ENCODE results near the gene EFL1. TPM values are rescaled to one million over a fixed set of nuclear protein-coding genes. Genes with fewer than 3 reads are reported as not detected.

EFL1 gene
- total and polyA plus RNA-seq, 2 experiments from 2014 or later = 15.4 to 46.4 TPM

DNA sequence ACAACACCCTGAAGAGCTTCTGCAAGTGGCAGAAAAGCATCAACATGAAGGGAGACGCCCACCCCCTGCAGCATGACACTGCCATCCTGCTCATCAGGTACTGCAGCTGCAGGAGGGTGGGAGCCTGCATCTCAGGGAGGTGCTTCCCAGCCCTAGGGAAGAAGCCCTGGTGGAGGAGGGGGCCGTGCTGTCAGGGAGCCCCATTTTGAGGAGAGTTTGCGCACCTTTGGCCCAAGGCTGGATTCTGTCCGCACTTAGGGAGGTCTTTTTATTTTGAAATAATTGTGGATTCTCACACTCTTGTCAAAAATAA lies 42.2 kb upstream of the EFL1 start:
- ATAC-seq = peak; percentile 24
- no peak overlapping the region for H3K4me3 Mint-ChIP-seq
- no peak for TF ChIP-seq ZNF462 (CRISPR knock-in tag; IDR thresholded peaks at IDR 0.05)
- no peak for TF ChIP-seq ETS1 (IDR thresholded peaks at IDR 0.05)
- no peak for TF ChIP-seq REST (IDR thresholded peaks at IDR 0.05; ENCODE audit: unreplicated experiment)
- no peak for TF ChIP-seq STAT1 (IDR thresholded peaks at IDR 0.05; ENCODE audit: unreplicated experiment)
- TF ChIP-seq CTCF (conservative IDR thresholded peaks at IDR 0.05; ENCODE audit: low read depth in 2 of 2) = no peak
- TF ChIP-seq POLR2AphosphoS5 (IDR thresholded peaks at IDR 0.05; ENCODE audit: low read depth) = no peak
- TF ChIP-seq ZNF114 (CRISPR knock-in tag; IDR thresholded peaks at IDR 0.05) = no peak
- no peak for TF ChIP-seq EZH2phosphoT487 (IDR thresholded peaks at IDR 0.05; ENCODE audit: unreplicated experiment)
- TF ChIP-seq EZH2 (IDR thresholded peaks at IDR 0.05; ENCODE audit: low read depth, unreplicated experiment) = no peak
- TF ChIP-seq NANOG (IDR thresholded peaks at IDR 0.05; ENCODE audit: borderline replicate concordance) = no peak
- no peak for TF ChIP-seq ZNF331 (CRISPR knock-in tag; IDR thresholded peaks at IDR 0.05; ENCODE audit: low read depth)
- Histone ChIP-seq H4K20me1 (replicated peaks; ENCODE audit: insufficient read depth) (no peaks in the 10 kb centered on the region), H3K79me2 (replicated peaks; ENCODE audit: insufficient read depth) (no peaks in the 10 kb centered on the region), H3K9me2 (ENCODE audit: insufficient read depth) (no peaks in the 10 kb centered on the region), H3K27ac (ENCODE audit: low read depth) (no peak overlapping the region), H3K4me1 (ENCODE audit: insufficient read depth) (no peaks in the 10 kb centered on the region), H3K4me3 (no peak overlapping the region), H3K36me3 (ENCODE audit: insufficient read depth) (no peaks in the 10 kb centered on the region), H3F3A (replicated peaks; ENCODE audit: low read depth) (no peaks in the 10 kb centered on the region), H3K27me3 (ENCODE audit: insufficient read depth) (no peaks in the 10 kb centered on the region), H2AFZ (no peak overlapping the region), H3K4me2 (no peak overlapping the region)
- no peaks in the 10 kb centered on the region for H3K36me3 Mint-ChIP-seq (ENCODE audit: low read depth)
- H3K27ac Mint-ChIP-seq = no peak overlapping the region
- H3K27me3 Mint-ChIP-seq (ENCODE audit: insufficient read depth, low read depth, poor library complexity) = peaks cover 12% of the 10 kb centered on the region
- no peak for DNase-seq (ENCODE audit: low spot score)
- no peaks in the 10 kb centered on the region for H3K9me3 Mint-ChIP-seq
- H3K4me1 Mint-ChIP-seq = no peaks in the 10 kb centered on the region

All from GM23338 (cell line).